Measurements from ENCODE around the gene WAC. TPM values are rescaled to one million over a fixed set of nuclear protein-coding genes. Genes with fewer than 3 reads are reported as not detected.

The WAC gene
- total and polyA plus RNA-seq, 9 donors, result 60.5 to 164 (median 113) TPM

DNA sequence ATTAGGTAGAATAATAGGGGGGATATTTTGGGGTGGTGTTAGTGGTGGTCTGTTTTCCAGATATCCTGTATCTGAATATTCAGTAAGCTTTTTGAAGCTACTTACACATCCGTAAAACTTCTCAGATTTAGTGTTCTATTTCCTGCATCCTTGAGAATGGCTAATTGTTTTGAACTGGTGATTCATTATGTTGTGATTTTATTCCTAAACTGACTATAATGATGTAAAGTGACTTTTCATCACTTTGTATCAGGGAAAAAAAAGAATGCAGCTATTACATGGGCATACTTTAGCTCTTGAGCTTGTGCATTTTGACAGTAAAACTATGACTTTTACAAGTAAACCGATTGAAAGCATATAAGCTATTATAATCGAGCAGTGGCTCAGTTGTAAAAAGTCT, 18.2 kb downstream of the WAC start:
- WGBS, 3 donors, result 30 to 50% (median 39%) methylated on average over 3 of the region's 3 CpGs
- H3K36me3 ChIP-seq, result no peaks in the 10 kb centered on the region
- TF ChIP-seq, protein P1, sequence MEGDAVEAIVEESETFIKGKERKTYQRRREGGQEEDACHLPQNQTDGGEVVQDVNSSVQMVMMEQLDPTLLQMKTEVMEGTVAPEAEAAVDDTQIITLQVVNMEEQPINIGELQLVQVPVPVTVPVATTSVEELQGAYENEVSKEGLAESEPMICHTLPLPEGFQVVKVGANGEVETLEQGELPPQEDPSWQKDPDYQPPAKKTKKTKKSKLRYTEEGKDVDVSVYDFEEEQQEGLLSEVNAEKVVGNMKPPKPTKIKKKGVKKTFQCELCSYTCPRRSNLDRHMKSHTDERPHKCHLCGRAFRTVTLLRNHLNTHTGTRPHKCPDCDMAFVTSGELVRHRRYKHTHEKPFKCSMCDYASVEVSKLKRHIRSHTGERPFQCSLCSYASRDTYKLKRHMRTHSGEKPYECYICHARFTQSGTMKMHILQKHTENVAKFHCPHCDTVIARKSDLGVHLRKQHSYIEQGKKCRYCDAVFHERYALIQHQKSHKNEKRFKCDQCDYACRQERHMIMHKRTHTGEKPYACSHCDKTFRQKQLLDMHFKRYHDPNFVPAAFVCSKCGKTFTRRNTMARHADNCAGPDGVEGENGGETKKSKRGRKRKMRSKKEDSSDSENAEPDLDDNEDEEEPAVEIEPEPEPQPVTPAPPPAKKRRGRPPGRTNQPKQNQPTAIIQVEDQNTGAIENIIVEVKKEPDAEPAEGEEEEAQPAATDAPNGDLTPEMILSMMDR (IDR thresholded peaks at IDR 0.05), result no peak
- TF ChIP-seq EP300 (IDR thresholded peaks at IDR 0.05) (no peak), POLR2A (IDR thresholded peaks at IDR 0.05) (no peak)
- peaks cover 5% of the 10 kb centered on the region for H3K4me1 ChIP-seq (ENCODE audit: insufficient read depth)
- H3K27me3 ChIP-seq, result no peaks in the 10 kb centered on the region
- intact Hi-C loops (cut with DNase I), result no loop called here
- no peak overlapping the region for H3K27ac ChIP-seq
- no peak overlapping the region for H3K4me3 ChIP-seq
- no peaks in the 10 kb centered on the region for H3K9me3 ChIP-seq
- DNase-seq, result no peak

DNA sequence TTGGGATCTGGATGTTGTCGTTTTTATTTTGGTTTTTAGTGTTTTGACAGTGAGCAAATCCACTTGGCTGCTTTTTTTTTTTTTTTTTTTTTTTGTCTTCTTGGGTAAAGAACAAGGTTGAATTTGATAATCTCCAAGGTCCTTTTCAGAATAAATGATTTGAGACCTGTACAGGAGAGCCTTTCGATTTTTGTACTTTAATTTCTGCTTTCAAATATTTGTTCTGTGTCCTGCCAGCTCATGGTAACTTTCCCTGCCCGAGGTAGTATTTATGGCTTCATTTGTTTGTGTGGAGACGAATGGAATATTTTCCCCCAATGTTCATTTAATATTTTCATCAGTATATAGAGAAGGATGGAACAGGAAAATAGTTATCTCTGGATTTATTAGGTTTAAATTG, 19.9 kb downstream of the WAC start:
- WGBS, 3 donors, result 19 to 31% (median 23%) methylated on average over 4 of the region's 4 CpGs
- intact Hi-C loops (cut with DNase I), result no loop called here
- no peak for DNase-seq
- no peaks in the 10 kb centered on the region for H3K27me3 ChIP-seq
- H3K4me3 ChIP-seq, result no peak overlapping the region
- no peak overlapping the region for H3K27ac ChIP-seq
- TF ChIP-seq, protein P1 (IDR thresholded peaks at IDR 0.05), result no peak
- TF ChIP-seq EP300 (IDR thresholded peaks at IDR 0.05) (no peak), POLR2A (IDR thresholded peaks at IDR 0.05) (no peak)
- H3K9me3 ChIP-seq, result no peaks in the 10 kb centered on the region
- no peaks in the 10 kb centered on the region for H3K36me3 ChIP-seq
- peaks cover 5% of the 10 kb centered on the region for H3K4me1 ChIP-seq (ENCODE audit: insufficient read depth)

DNA sequence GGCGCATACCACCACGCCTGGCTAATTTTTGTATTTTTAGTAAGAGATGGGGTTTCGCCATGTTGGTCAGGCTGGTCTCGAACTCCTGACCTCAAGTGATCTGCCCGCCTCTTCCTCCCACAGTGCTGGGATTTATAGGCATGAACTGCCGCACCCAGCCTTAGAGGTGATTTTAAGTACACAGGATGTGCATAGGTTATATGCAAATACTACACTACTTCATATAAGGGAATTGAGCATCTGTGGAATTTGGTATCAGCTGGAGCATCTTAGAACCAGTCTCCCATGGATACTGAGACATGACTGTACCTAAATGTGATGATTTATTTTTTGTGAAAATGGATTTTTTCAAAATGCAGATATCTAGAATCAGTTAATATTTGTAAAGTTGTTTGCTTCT, 21.1 kb downstream of the WAC start:
- no peaks in the 10 kb centered on the region for H3K36me3 ChIP-seq
- H3K27me3 ChIP-seq, result no peaks in the 10 kb centered on the region
- H3K9me3 ChIP-seq, result no peaks in the 10 kb centered on the region
- intact Hi-C loops (cut with DNase I), result no loop called here
- no peak overlapping the region for H3K27ac ChIP-seq
- peaks cover 6% of the 10 kb centered on the region for H3K4me1 ChIP-seq (ENCODE audit: insufficient read depth)
- TF ChIP-seq, protein P1 (IDR thresholded peaks at IDR 0.05), result no peak
- TF ChIP-seq EP300 (IDR thresholded peaks at IDR 0.05) (no peak), POLR2A (IDR thresholded peaks at IDR 0.05) (no peak)
- DNase-seq, result no peak
- 95 to 98% (median 97%) methylated on average over 6 of the region's 6 CpGs for WGBS, 3 donors
- no peak overlapping the region for H3K4me3 ChIP-seq

DNA sequence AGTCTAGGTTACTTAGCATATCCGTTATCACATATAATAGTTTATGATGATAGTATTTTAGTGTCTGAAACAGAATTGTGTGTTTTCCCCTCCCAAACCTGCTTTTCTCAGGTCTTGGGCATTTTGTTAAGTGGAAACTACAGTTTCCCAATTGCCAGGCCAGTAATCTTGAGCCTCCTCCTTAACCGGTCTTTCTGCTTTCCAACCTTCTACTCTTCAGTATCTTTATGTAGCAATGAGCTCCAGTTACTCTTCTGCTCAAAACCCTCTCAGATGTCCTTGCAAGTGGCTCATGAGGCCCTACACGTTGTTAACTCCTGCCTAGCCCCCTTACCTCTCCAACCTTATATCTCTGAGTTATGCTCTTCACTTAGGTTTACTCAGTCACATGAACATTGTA, 22.0 kb downstream of the WAC start:
- WGBS, 3 donors, result 85 to 90% (median 89%) methylated on average over 3 of the region's 3 CpGs
- no peaks in the 10 kb centered on the region for H3K36me3 ChIP-seq
- H3K4me3 ChIP-seq, result no peak overlapping the region
- DNase-seq, result no peak
- H3K9me3 ChIP-seq, result no peaks in the 10 kb centered on the region
- H3K27ac ChIP-seq, result no peak overlapping the region
- TF ChIP-seq POLR2A (IDR thresholded peaks at IDR 0.05), result no peak
- TF ChIP-seq EP300 (IDR thresholded peaks at IDR 0.05), result no peak
- TF ChIP-seq, protein P1 (IDR thresholded peaks at IDR 0.05), result no peak
- intact Hi-C loops (cut with DNase I), result no loop called here
- no peaks in the 10 kb centered on the region for H3K27me3 ChIP-seq
- peaks cover 8% of the 10 kb centered on the region for H3K4me1 ChIP-seq (ENCODE audit: insufficient read depth)

DNA sequence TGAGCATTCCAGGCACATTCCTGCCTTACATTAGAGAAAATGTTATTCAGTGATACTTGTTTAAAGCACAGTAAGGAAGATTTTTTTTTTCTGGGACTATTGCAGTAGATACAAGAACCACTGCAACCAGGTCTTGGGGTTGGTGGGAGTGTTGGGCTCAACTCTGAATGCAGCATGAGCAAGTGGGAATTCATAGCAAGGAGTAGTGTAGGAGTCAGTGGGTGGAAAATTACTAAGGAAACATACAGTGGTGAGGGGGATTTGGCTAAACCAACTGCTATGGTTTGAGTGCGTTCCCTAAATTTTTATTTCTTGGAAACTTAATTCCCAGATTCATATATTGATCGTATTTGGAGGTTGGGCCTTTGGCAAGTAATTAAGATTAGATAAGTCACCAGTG, 22.4 kb downstream of the WAC start:
- Histone ChIP-seq H3K4me3 (no peak overlapping the region), H3K36me3 (no peaks in the 10 kb centered on the region), H3K27me3 (no peaks in the 10 kb centered on the region), H3K27ac (no peak overlapping the region), H3K9me3 (no peaks in the 10 kb centered on the region), H3K4me1 (ENCODE audit: insufficient read depth) (peaks cover 9% of the 10 kb centered on the region)
- TF ChIP-seq EP300 (IDR thresholded peaks at IDR 0.05) (no peak), POLR2A (IDR thresholded peaks at IDR 0.05) (no peak)
- TF ChIP-seq, protein P1 (IDR thresholded peaks at IDR 0.05), result no peak
- intact Hi-C loops (cut with DNase I), result no loop called here
- 97 to 100% (median 99%) methylated on average over 2 of the region's 2 CpGs for WGBS, 3 donors
- no peak for DNase-seq
